GM21447 (cell line): ENCODE measurements around the gene ROBO1.

ENCODE experiments used
- ATAC-seq: cut with Tn5 transposase; IDR thresholded peaks from one replicate; pipeline ENCODE4 v1.9.1; 2021; ENCODE audit not compliant: unreplicated experiment

Gene ROBO1

GRCh38 chr3:78860567-78860966 is 907.2 kb downstream of the ROBO1 start:
- no peak for ATAC-seq

- no peak for ATAC-seq
Observed at GRCh38 chr3:78858910-78859309, 908.9 kb downstream of the ROBO1 start.

- no peak for ATAC-seq
Observed at GRCh38 chr3:78858174-78858573, 909.6 kb downstream of the ROBO1 start.

- ATAC-seq, result no peak
Observed at GRCh38 chr3:78857494-78858111, 910.2 kb downstream of the ROBO1 start.

GRCh38 chr3:78856164-78856563 is 911.6 kb downstream of the ROBO1 start:
- ATAC-seq, result no peak

GRCh38 chr3:78855190-78855589 is 912.6 kb downstream of the ROBO1 start:
- no peak for ATAC-seq

GRCh38 chr3:78848392-78849288 is 919.2 kb downstream of the ROBO1 start:
- ATAC-seq, result no peak

- no peak for ATAC-seq
Observed at GRCh38 chr3:78847603-78848002, 920.2 kb downstream of the ROBO1 start.

- ATAC-seq, result no peak
Observed at GRCh38 chr3:78847203-78847602, 920.6 kb downstream of the ROBO1 start.

- ATAC-seq, result no peak
Observed at GRCh38 chr3:78846718-78847117, 921.1 kb downstream of the ROBO1 start.

GRCh38 chr3:78845605-78846004 is 922.2 kb downstream of the ROBO1 start:
- no peak for ATAC-seq

GRCh38 chr3:78844307-78844706 is 923.5 kb downstream of the ROBO1 start:
- ATAC-seq, result no peak

GRCh38 chr3:78839693-78840092 is 928.1 kb downstream of the ROBO1 start:
- ATAC-seq, result no peak

GRCh38 chr3:78838362-78838761 is 929.4 kb downstream of the ROBO1 start:
- no peak for ATAC-seq

GRCh38 chr3:78834910-78835309 is 932.9 kb downstream of the ROBO1 start:
- no peak for ATAC-seq

- no peak for ATAC-seq
Observed at GRCh38 chr3:78832785-78833204, 935.0 kb downstream of the ROBO1 start.

GRCh38 chr3:78831446-78831972 is 936.3 kb downstream of the ROBO1 start:
- no peak for ATAC-seq

GRCh38 chr3:78830470-78830869 is 937.3 kb downstream of the ROBO1 start:
- ATAC-seq, result no peak

- no peak for ATAC-seq
Observed at GRCh38 chr3:78827618-78828017, 940.2 kb downstream of the ROBO1 start.

- no peak for ATAC-seq
Observed at GRCh38 chr3:78825858-78826215, 942.0 kb downstream of the ROBO1 start.

- ATAC-seq, result no peak
Observed at GRCh38 chr3:78825118-78825857, 942.5 kb downstream of the ROBO1 start.

GRCh38 chr3:78823859-78824258 is 943.9 kb downstream of the ROBO1 start:
- no peak for ATAC-seq
